Measurements from ENCODE around the gene SCN4B.

Gene SCN4B

GRCh38 chr11:118144301-118145268 lies 8.0 kb downstream of the SCN4B start:
- Mint-ChIP-seq H3K4me3 (peak overlapping the region; percentile 74), H3K36me3 (ENCODE audit: insufficient read depth) (peaks cover 2% of the 10 kb centered on the region), H3K4me1 (no peaks in the 10 kb centered on the region), H3K27me3 (peaks cover 54% of the 10 kb centered on the region), H3K27ac (ENCODE audit: low read depth) (no peak overlapping the region), H3K9me3 (no peaks in the 10 kb centered on the region)
- DNase-seq (ENCODE audit: low spot score in 2 of 2) (no peak), ATAC-seq (replicated peaks; ENCODE audit: extremely low read depth, poor library complexity, severe bottlenecking) (no peak)

- H3K27ac Mint-ChIP-seq (ENCODE audit: low read depth): no peak overlapping the region
- no peaks in the 10 kb centered on the region for H3K9me3 Mint-ChIP-seq
- peaks cover 2% of the 10 kb centered on the region for H3K36me3 Mint-ChIP-seq (ENCODE audit: insufficient read depth)
- H3K4me1 Mint-ChIP-seq: no peaks in the 10 kb centered on the region
- ATAC-seq (replicated peaks; ENCODE audit: extremely low read depth, poor library complexity, severe bottlenecking): no peak
- H3K27me3 Mint-ChIP-seq: peaks cover 63% of the 10 kb centered on the region
- DNase-seq (ENCODE audit: low spot score in 2 of 2): no peak
- no peak overlapping the region for H3K4me3 Mint-ChIP-seq
Observed at GRCh38 chr11:118143661-118144185, 8.9 kb downstream of the SCN4B start.

- Mint-ChIP-seq H3K27me3 (peaks cover 72% of the 10 kb centered on the region), H3K36me3 (ENCODE audit: insufficient read depth) (peaks cover 2% of the 10 kb centered on the region), H3K9me3 (no peaks in the 10 kb centered on the region), H3K27ac (ENCODE audit: low read depth) (no peak overlapping the region), H3K4me1 (no peaks in the 10 kb centered on the region), H3K4me3 (no peak overlapping the region)
- no peak for DNase-seq (ENCODE audit: low spot score in 2 of 2)
- no peak for ATAC-seq (replicated peaks; ENCODE audit: extremely low read depth, poor library complexity, severe bottlenecking)
Observed at GRCh38 chr11:118142809-118143208, 9.8 kb downstream of the SCN4B start.

- ATAC-seq (replicated peaks; ENCODE audit: extremely low read depth, poor library complexity, severe bottlenecking): no peak
- DNase-seq (ENCODE audit: low spot score in 2 of 2): no peak
- H3K4me1 Mint-ChIP-seq: no peaks in the 10 kb centered on the region
- peaks cover 74% of the 10 kb centered on the region for H3K27me3 Mint-ChIP-seq
- no peak overlapping the region for H3K27ac Mint-ChIP-seq (ENCODE audit: low read depth)
- no peaks in the 10 kb centered on the region for H3K9me3 Mint-ChIP-seq
- peaks cover 2% of the 10 kb centered on the region for H3K36me3 Mint-ChIP-seq (ENCODE audit: insufficient read depth)
- no peak overlapping the region for H3K4me3 Mint-ChIP-seq
Observed at GRCh38 chr11:118142081-118142480, 10.5 kb downstream of the SCN4B start.

GRCh38 chr11:118139578-118139977 lies 13.0 kb downstream of the SCN4B start:
- Mint-ChIP-seq H3K4me3 (no peak overlapping the region), H3K27me3 (peaks cover 91% of the 10 kb centered on the region), H3K36me3 (ENCODE audit: insufficient read depth) (peaks cover 1% of the 10 kb centered on the region), H3K9me3 (no peaks in the 10 kb centered on the region), H3K27ac (ENCODE audit: low read depth) (no peak overlapping the region), H3K4me1 (no peaks in the 10 kb centered on the region)
- DNase-seq (ENCODE audit: low spot score in 2 of 2): no peak
- ATAC-seq (replicated peaks; ENCODE audit: extremely low read depth, poor library complexity, severe bottlenecking): no peak

- peaks cover 91% of the 10 kb centered on the region for H3K27me3 Mint-ChIP-seq
- no peaks in the 10 kb centered on the region for H3K9me3 Mint-ChIP-seq
Observed at GRCh38 chr11:118138839-118139420, 13.7 kb downstream of the SCN4B start.

GRCh38 chr11:118136801-118137200 lies 15.8 kb downstream of the SCN4B start:
- ATAC-seq (replicated peaks; ENCODE audit: extremely low read depth, poor library complexity, severe bottlenecking) (no peak), DNase-seq (ENCODE audit: low spot score in 2 of 2) (no peak)
- Mint-ChIP-seq H3K27ac (ENCODE audit: low read depth) (no peak overlapping the region), H3K27me3 (peaks cover 74% of the 10 kb centered on the region), H3K4me1 (no peaks in the 10 kb centered on the region), H3K36me3 (ENCODE audit: insufficient read depth) (no peaks in the 10 kb centered on the region), H3K4me3 (no peak overlapping the region), H3K9me3 (no peaks in the 10 kb centered on the region)

More at GRCh38 chr11:118138839-118139420, 13.7 kb downstream of the SCN4B start:
- Mint-ChIP-seq H3K4me3 (no peak overlapping the region), H3K36me3 (ENCODE audit: insufficient read depth) (no peaks in the 10 kb centered on the region), H3K4me1 (no peaks in the 10 kb centered on the region), H3K27ac (ENCODE audit: low read depth) (no peak overlapping the region)
- ATAC-seq (replicated peaks; ENCODE audit: extremely low read depth, poor library complexity, severe bottlenecking) (no peak), DNase-seq (ENCODE audit: low spot score in 2 of 2) (no peak)

GRCh38 chr11:118136341-118136740 lies 16.3 kb downstream of the SCN4B start:
- no peak for ATAC-seq (replicated peaks; ENCODE audit: extremely low read depth, poor library complexity, severe bottlenecking)

GRCh38 chr11:118135796-118136165 lies 16.8 kb downstream of the SCN4B start:
- Mint-ChIP-seq H3K27ac (ENCODE audit: low read depth) (no peak overlapping the region), H3K9me3 (no peaks in the 10 kb centered on the region), H3K4me1 (no peaks in the 10 kb centered on the region), H3K36me3 (ENCODE audit: insufficient read depth) (no peaks in the 10 kb centered on the region), H3K27me3 (peaks cover 63% of the 10 kb centered on the region), H3K4me3 (no peak overlapping the region)
- no peak for DNase-seq (ENCODE audit: low spot score in 2 of 2)
- no peak for ATAC-seq (replicated peaks; ENCODE audit: extremely low read depth, poor library complexity, severe bottlenecking)

More at GRCh38 chr11:118136341-118136740, 16.3 kb downstream of the SCN4B start:
- H3K4me1 Mint-ChIP-seq: no peaks in the 10 kb centered on the region
- no peak overlapping the region for H3K4me3 Mint-ChIP-seq
- H3K36me3 Mint-ChIP-seq (ENCODE audit: insufficient read depth): no peaks in the 10 kb centered on the region
- H3K27me3 Mint-ChIP-seq: peaks cover 69% of the 10 kb centered on the region
- no peak for DNase-seq (ENCODE audit: low spot score in 2 of 2)
- H3K27ac Mint-ChIP-seq (ENCODE audit: low read depth): no peak overlapping the region
- H3K9me3 Mint-ChIP-seq: no peaks in the 10 kb centered on the region

- DNase-seq (ENCODE audit: low spot score in 2 of 2) (no peak), ATAC-seq (replicated peaks; ENCODE audit: extremely low read depth, poor library complexity, severe bottlenecking) (no peak)
- H3K9me3 Mint-ChIP-seq: no peaks in the 10 kb centered on the region
- no peak overlapping the region for H3K4me3 Mint-ChIP-seq
- peaks cover 58% of the 10 kb centered on the region for H3K27me3 Mint-ChIP-seq
- no peak overlapping the region for H3K27ac Mint-ChIP-seq (ENCODE audit: low read depth)
- no peaks in the 10 kb centered on the region for H3K36me3 Mint-ChIP-seq (ENCODE audit: insufficient read depth)
- H3K4me1 Mint-ChIP-seq: no peaks in the 10 kb centered on the region
Observed at GRCh38 chr11:118135051-118135795, 17.4 kb downstream of the SCN4B start.

- no peaks in the 10 kb centered on the region for H3K4me1 Mint-ChIP-seq
- H3K4me3 Mint-ChIP-seq: no peak overlapping the region
- peaks cover 54% of the 10 kb centered on the region for H3K27me3 Mint-ChIP-seq
Observed at GRCh38 chr11:118133816-118134215, 18.8 kb downstream of the SCN4B start.

GRCh38 chr11:118132385-118133151 lies 20.1 kb downstream of the SCN4B start:
- Mint-ChIP-seq H3K4me3 (no peak overlapping the region), H3K27me3 (peaks cover 42% of the 10 kb centered on the region), H3K9me3 (no peaks in the 10 kb centered on the region), H3K4me1 (no peaks in the 10 kb centered on the region), H3K27ac (ENCODE audit: low read depth) (no peak overlapping the region), H3K36me3 (ENCODE audit: insufficient read depth) (no peaks in the 10 kb centered on the region)
- ATAC-seq (replicated peaks; ENCODE audit: extremely low read depth, poor library complexity, severe bottlenecking): no peak
- no peak for DNase-seq (ENCODE audit: low spot score in 2 of 2)

More at GRCh38 chr11:118133816-118134215, 18.8 kb downstream of the SCN4B start:
- Mint-ChIP-seq H3K27ac (ENCODE audit: low read depth) (no peak overlapping the region), H3K36me3 (ENCODE audit: insufficient read depth) (no peaks in the 10 kb centered on the region), H3K9me3 (no peaks in the 10 kb centered on the region)
- DNase-seq (ENCODE audit: low spot score in 2 of 2) (no peak), ATAC-seq (replicated peaks; ENCODE audit: extremely low read depth, poor library complexity, severe bottlenecking) (no peak)

All from central memory CD8-positive, alpha-beta T cell (primary cell).